GM23338 (cell line): ENCODE data around the gene CIDEA. TPM values are rescaled to one million over a fixed set of nuclear protein-coding genes. Genes with fewer than 3 reads are reported as not detected.

Experiments
- ATAC-seq: fragments of 200-7000 bp; cut with Tn5 transposase; 3 replicates; pipeline ENCODE4 v1.9.1; 2020
- DNase-seq: peaks from one replicate; pipeline ENCODE4 v3.0.0-alpha.2; 2015; ENCODE audit warnings: low spot score
- H2AFZ ChIP-seq: fragments of 200-600 bp; sonication (generic); 2 replicates; pipeline ENCODE4 v1.8.0; 2016; ENCODE audit warnings: antibody characterized with exemption, mild to moderate bottlenecking, moderate library complexity
- H3F3A ChIP-seq: fragments of 200-600 bp; sonication (generic); replicated peaks from 2 replicates; pipeline ENCODE4 v1.8.0; 2017; ENCODE audit warnings: antibody characterized with exemption, mixed run types, low read depth
- H3K27ac ChIP-seq: fragments of 200-600 bp; sonication (generic); 2 replicates; pipeline ENCODE4 v1.6.1; 2016; ENCODE audit warnings: low read depth
- H3K27me3 ChIP-seq: fragments of 200-600 bp; sonication (generic); 2 replicates; pipeline ENCODE4 v1.8.0; 2016; ENCODE audit warnings: mild to moderate bottlenecking, mixed run types, moderate library complexity; ENCODE audit not compliant: insufficient read depth
- H3K36me3 ChIP-seq: fragments of 200-600 bp; sonication (generic); 2 replicates; pipeline ENCODE4 v1.8.0; 2016; ENCODE audit warnings: mild to moderate bottlenecking; ENCODE audit not compliant: insufficient read depth
- H3K4me1 ChIP-seq: fragments of 200-600 bp; sonication (generic); 2 replicates; pipeline ENCODE4 v1.8.0; 2016; ENCODE audit warnings: mild to moderate bottlenecking, moderate library complexity; ENCODE audit not compliant: insufficient read depth
- H3K4me2 ChIP-seq: fragments of 200-600 bp; sonication (generic); 2 replicates; pipeline ENCODE4 v1.7.1; 2017; ENCODE audit warnings: mixed run types
- H3K4me3 ChIP-seq: fragments of 200-600 bp; sonication (generic); 2 replicates; pipeline ENCODE4 v1.6.1; 2016; ENCODE audit warnings: mixed run types
- H3K79me2 ChIP-seq: fragments of 200-600 bp; sonication (generic); replicated peaks from 2 replicates; pipeline ENCODE4 v1.8.0; 2017; ENCODE audit warnings: mild to moderate bottlenecking; ENCODE audit not compliant: insufficient read depth
- H3K9me2 ChIP-seq: fragments of 200-600 bp; sonication (generic); 2 replicates; pipeline ENCODE4 v1.8.0; 2017; ENCODE audit not compliant: insufficient read depth
- H4K20me1 ChIP-seq: fragments of 200-600 bp; sonication (generic); replicated peaks from 2 replicates; pipeline ENCODE4 v1.8.0; 2017; ENCODE audit warnings: mild to moderate bottlenecking; ENCODE audit not compliant: insufficient read depth
- H3K27ac Mint-ChIP-seq: 2 replicates; pipeline ENCODE4 v1.8.0; 2020; ENCODE audit warnings: inconsistent platforms, mild to moderate bottlenecking, moderate library complexity, mixed read lengths
- H3K27me3 Mint-ChIP-seq: 3 replicates; pipeline ENCODE4 v1.8.0; 2022; ENCODE audit warnings: low read depth, mild to moderate bottlenecking, moderate library complexity, mixed read lengths, inconsistent platforms; ENCODE audit not compliant: insufficient read depth, poor library complexity
- H3K36me3 Mint-ChIP-seq: 3 replicates; pipeline ENCODE4 v1.8.0; 2021; ENCODE audit warnings: low read depth, mild to moderate bottlenecking, inconsistent platforms, moderate library complexity, mixed read lengths
- H3K4me1 Mint-ChIP-seq: 3 replicates; pipeline ENCODE4 v1.8.0; 2020; ENCODE audit warnings: mild to moderate bottlenecking, inconsistent platforms, mixed read lengths
- H3K4me3 Mint-ChIP-seq: 3 replicates; pipeline ENCODE4 v1.8.0; 2021; ENCODE audit warnings: moderate library complexity, mild to moderate bottlenecking, inconsistent platforms, mixed read lengths
- H3K9me3 Mint-ChIP-seq: 3 replicates; pipeline ENCODE4 v1.8.0; 2020; ENCODE audit warnings: moderate library complexity, mild to moderate bottlenecking, inconsistent platforms, mixed read lengths
- CREB1 ChIP-seq: fragments of 250-450 bp; sonication (Bioruptor Pico); IDR thresholded peaks from 2 replicates; pipeline ENCODE4 v1.5.0; 2020; ENCODE audit warnings: low read depth, mild to moderate bottlenecking, moderate library complexity
- EZH2 ChIP-seq: fragments of 200-600 bp; sonication (generic); IDR thresholded peaks from one replicate; pipeline ENCODE4 v1.8.0; 2017; ENCODE audit warnings: antibody characterized with exemption, mild to moderate bottlenecking, low read depth; ENCODE audit not compliant: unreplicated experiment
- EZH2phosphoT487 ChIP-seq: fragments of 200-600 bp; sonication (generic); IDR thresholded peaks from one replicate; pipeline ENCODE4 v1.8.1; 2018; ENCODE audit warnings: antibody characterized with exemption; ENCODE audit not compliant: unreplicated experiment
- JUNB ChIP-seq: IDR thresholded peaks from one replicate; pipeline ENCODE4 v1.6.1; 2016; ENCODE audit warnings: antibody characterized with exemption; ENCODE audit not compliant: unreplicated experiment
- NANOG ChIP-seq: IDR thresholded peaks from 2 replicates; pipeline ENCODE4 v1.6.1; 2016; ENCODE audit warnings: antibody characterized with exemption, borderline replicate concordance
- POLR2AphosphoS5 ChIP-seq: IDR thresholded peaks from 2 replicates; pipeline ENCODE4 v1.6.1; 2016; ENCODE audit warnings: antibody characterized with exemption, low read depth
- STAT1 ChIP-seq: IDR thresholded peaks from one replicate; pipeline ENCODE4 v1.6.1; 2016; ENCODE audit warnings: antibody characterized with exemption; ENCODE audit not compliant: unreplicated experiment
- ZNF114 ChIP-seq: fragments of 250-450 bp; sonication (Bioruptor Pico); IDR thresholded peaks from 2 replicates; pipeline ENCODE4 v1.5.0; 2020; ENCODE audit warnings: mild to moderate bottlenecking, moderate library complexity
- ZNF331 ChIP-seq: fragments of 250-450 bp; sonication (Bioruptor Pico); IDR thresholded peaks from 2 replicates; pipeline ENCODE4 v1.5.0; 2020; ENCODE audit warnings: low read depth, mild to moderate bottlenecking, moderate library complexity
- polyA plus RNA-seq: library from polyadenylated mRNA; unstranded; fragments of >200 nt; fragmentation: Nextera tagmentation; extraction: Ambion mirVana; gene quantifications from 2 replicates; pipeline ENCODE4 v1.2.1, GENCODE V29; 2016
- total RNA-seq: library from RNA; depleted of rRNA; stranded (reverse); fragments of >200 nt; shearing (Covaris generic); gene quantifications from 2 replicates; pipeline ENCODE4 v1.2.3, GENCODE V29; 2014
- TF ChIP-seq, protein P1 (sequence below): IDR thresholded peaks from one replicate; pipeline ENCODE4 v1.6.1; 2018; ENCODE audit warnings: antibody characterized with exemption; ENCODE audit not compliant: unreplicated experiment
- TF ChIP-seq, protein P2 (sequence below): IDR thresholded peaks from 2 replicates; pipeline ENCODE4 v1.6.1; 2016; ENCODE audit warnings: antibody characterized with exemption
- TF ChIP-seq, protein P3 (sequence below): fragments of 250-450 bp; sonication (Bioruptor Pico); IDR thresholded peaks from 2 replicates; pipeline ENCODE4 v1.5.0; 2020; ENCODE audit warnings: mild to moderate bottlenecking, moderate library complexity
- TF ChIP-seq, protein P4 (sequence below), 2 experiments: fragments of 200-600 bp in 1 of 2; sonication (generic) in 1 of 2; conservative IDR thresholded peaks; 2 replicates each; pipeline versions ENCODE4 v1.5.1 to v1.6.1; 2016 to 2017; ENCODE audit warnings: antibody characterized with exemption in 2 of 2, low read depth in 2 of 2, mild to moderate bottlenecking in 2 of 2, moderate library complexity in 1 of 2

The CIDEA gene
- total and polyA plus RNA-seq, 2 experiments from 2014 or later = 0.45 TPM; not detected in 1

DNA sequence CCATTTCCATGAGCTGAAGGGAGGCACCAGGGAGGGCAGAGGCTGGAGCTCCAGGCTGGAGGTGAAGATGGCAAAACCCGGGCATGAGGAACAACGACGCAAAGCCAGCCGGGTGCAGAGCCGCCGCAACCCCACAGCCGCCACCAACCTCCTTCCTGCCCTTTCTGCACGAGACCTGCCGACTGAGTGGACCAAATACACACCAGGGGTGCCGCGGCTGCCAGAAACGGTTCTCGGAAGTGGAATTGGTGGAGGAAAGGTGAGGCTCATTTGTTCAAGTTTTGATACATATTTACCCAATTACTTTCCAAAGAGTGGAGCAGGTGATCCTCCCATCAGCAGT lies 8.4 kb upstream of the CIDEA start:
- H4K20me1 ChIP-seq = no peaks in the 10 kb centered on the region
- ATAC-seq (no peak), DNase-seq (no peak)
- H3K9me2 ChIP-seq = no peaks in the 10 kb centered on the region
- H3K36me3 ChIP-seq = no peaks in the 10 kb centered on the region
- Mint-ChIP-seq H3K36me3 (no peaks in the 10 kb centered on the region), H3K4me3 (no peak overlapping the region), H3K4me1 (no peaks in the 10 kb centered on the region), H3K9me3 (peaks cover 4% of the 10 kb centered on the region; the same call in 2 of the 3 replicates), H3K27ac (no peak overlapping the region), H3K27me3 (peaks cover 20% of the 10 kb centered on the region)
- no peaks in the 10 kb centered on the region for H3K4me1 ChIP-seq
- H3K4me3 ChIP-seq = no peak overlapping the region
- H2AFZ ChIP-seq = no peak overlapping the region
- H3K27ac ChIP-seq = no peak overlapping the region
- no peaks in the 10 kb centered on the region for H3F3A ChIP-seq
- no peak for TF ChIP-seq ZNF114
- no peak for TF ChIP-seq ZNF331
- TF ChIP-seq, protein P1, sequence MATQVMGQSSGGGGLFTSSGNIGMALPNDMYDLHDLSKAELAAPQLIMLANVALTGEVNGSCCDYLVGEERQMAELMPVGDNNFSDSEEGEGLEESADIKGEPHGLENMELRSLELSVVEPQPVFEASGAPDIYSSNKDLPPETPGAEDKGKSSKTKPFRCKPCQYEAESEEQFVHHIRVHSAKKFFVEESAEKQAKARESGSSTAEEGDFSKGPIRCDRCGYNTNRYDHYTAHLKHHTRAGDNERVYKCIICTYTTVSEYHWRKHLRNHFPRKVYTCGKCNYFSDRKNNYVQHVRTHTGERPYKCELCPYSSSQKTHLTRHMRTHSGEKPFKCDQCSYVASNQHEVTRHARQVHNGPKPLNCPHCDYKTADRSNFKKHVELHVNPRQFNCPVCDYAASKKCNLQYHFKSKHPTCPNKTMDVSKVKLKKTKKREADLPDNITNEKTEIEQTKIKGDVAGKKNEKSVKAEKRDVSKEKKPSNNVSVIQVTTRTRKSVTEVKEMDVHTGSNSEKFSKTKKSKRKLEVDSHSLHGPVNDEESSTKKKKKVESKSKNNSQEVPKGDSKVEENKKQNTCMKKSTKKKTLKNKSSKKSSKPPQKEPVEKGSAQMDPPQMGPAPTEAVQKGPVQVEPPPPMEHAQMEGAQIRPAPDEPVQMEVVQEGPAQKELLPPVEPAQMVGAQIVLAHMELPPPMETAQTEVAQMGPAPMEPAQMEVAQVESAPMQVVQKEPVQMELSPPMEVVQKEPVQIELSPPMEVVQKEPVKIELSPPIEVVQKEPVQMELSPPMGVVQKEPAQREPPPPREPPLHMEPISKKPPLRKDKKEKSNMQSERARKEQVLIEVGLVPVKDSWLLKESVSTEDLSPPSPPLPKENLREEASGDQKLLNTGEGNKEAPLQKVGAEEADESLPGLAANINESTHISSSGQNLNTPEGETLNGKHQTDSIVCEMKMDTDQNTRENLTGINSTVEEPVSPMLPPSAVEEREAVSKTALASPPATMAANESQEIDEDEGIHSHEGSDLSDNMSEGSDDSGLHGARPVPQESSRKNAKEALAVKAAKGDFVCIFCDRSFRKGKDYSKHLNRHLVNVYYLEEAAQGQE = no peak
- TF ChIP-seq, protein P2, sequence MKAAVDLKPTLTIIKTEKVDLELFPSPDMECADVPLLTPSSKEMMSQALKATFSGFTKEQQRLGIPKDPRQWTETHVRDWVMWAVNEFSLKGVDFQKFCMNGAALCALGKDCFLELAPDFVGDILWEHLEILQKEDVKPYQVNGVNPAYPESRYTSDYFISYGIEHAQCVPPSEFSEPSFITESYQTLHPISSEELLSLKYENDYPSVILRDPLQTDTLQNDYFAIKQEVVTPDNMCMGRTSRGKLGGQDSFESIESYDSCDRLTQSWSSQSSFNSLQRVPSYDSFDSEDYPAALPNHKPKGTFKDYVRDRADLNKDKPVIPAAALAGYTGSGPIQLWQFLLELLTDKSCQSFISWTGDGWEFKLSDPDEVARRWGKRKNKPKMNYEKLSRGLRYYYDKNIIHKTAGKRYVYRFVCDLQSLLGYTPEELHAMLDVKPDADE = no peak
- no peak for TF ChIP-seq JUNB
- TF ChIP-seq, protein P3, sequence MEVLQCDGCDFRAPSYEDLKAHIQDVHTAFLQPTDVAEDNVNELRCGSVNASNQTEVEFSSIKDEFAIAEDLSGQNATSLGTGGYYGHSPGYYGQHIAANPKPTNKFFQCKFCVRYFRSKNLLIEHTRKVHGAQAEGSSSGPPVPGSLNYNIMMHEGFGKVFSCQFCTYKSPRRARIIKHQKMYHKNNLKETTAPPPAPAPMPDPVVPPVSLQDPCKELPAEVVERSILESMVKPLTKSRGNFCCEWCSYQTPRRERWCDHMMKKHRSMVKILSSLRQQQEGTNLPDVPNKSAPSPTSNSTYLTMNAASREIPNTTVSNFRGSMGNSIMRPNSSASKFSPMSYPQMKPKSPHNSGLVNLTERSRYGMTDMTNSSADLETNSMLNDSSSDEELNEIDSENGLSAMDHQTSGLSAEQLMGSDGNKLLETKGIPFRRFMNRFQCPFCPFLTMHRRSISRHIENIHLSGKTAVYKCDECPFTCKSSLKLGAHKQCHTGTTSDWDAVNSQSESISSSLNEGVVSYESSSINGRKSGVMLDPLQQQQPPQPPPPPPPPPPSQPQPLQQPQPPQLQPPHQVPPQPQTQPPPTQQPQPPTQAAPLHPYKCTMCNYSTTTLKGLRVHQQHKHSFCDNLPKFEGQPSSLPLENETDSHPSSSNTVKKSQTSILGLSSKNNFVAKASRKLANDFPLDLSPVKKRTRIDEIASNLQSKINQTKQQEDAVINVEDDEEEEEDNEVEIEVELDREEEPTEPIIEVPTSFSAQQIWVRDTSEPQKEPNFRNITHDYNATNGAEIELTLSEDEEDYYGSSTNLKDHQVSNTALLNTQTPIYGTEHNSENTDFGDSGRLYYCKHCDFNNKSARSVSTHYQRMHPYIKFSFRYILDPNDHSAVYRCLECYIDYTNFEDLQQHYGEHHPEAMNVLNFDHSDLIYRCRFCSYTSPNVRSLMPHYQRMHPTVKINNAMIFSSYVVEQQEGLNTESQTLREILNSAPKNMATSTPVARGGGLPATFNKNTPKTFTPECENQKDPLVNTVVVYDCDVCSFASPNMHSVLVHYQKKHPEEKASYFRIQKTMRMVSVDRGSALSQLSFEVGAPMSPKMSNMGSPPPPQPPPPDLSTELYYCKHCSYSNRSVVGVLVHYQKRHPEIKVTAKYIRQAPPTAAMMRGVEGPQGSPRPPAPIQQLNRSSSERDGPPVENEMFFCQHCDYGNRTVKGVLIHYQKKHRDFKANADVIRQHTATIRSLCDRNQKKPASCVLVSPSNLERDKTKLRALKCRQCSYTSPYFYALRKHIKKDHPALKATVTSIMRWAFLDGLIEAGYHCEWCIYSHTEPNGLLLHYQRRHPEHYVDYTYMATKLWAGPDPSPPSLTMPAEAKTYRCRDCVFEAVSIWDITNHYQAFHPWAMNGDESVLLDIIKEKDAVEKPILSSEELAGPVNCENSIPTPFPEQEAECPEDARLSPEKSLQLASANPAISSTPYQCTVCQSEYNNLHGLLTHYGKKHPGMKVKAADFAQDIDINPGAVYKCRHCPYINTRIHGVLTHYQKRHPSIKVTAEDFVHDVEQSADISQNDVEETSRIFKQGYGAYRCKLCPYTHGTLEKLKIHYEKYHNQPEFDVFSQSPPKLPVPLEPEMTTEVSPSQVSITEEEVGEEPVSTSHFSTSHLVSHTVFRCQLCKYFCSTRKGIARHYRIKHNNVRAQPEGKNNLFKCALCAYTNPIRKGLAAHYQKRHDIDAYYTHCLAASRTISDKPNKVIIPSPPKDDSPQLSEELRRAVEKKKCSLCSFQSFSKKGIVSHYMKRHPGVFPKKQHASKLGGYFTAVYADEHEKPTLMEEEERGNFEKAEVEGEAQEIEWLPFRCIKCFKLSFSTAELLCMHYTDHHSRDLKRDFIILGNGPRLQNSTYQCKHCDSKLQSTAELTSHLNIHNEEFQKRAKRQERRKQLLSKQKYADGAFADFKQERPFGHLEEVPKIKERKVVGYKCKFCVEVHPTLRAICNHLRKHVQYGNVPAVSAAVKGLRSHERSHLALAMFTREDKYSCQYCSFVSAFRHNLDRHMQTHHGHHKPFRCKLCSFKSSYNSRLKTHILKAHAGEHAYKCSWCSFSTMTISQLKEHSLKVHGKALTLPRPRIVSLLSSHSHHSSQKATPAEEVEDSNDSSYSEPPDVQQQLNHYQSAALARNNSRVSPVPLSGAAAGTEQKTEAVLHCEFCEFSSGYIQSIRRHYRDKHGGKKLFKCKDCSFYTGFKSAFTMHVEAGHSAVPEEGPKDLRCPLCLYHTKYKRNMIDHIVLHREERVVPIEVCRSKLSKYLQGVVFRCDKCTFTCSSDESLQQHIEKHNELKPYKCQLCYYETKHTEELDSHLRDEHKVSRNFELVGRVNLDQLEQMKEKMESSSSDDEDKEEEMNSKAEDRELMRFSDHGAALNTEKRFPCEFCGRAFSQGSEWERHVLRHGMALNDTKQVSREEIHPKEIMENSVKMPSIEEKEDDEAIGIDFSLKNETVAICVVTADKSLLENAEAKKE (CRISPR knock-in tag) = no peak
- no peak for TF ChIP-seq CREB1 (CRISPR knock-in tag)
- TF ChIP-seq, protein P4, sequence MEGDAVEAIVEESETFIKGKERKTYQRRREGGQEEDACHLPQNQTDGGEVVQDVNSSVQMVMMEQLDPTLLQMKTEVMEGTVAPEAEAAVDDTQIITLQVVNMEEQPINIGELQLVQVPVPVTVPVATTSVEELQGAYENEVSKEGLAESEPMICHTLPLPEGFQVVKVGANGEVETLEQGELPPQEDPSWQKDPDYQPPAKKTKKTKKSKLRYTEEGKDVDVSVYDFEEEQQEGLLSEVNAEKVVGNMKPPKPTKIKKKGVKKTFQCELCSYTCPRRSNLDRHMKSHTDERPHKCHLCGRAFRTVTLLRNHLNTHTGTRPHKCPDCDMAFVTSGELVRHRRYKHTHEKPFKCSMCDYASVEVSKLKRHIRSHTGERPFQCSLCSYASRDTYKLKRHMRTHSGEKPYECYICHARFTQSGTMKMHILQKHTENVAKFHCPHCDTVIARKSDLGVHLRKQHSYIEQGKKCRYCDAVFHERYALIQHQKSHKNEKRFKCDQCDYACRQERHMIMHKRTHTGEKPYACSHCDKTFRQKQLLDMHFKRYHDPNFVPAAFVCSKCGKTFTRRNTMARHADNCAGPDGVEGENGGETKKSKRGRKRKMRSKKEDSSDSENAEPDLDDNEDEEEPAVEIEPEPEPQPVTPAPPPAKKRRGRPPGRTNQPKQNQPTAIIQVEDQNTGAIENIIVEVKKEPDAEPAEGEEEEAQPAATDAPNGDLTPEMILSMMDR (conservative IDR thresholded peaks at IDR 0.05; ENCODE audit: low read depth in 2 of 2) = no peak
- no peak for TF ChIP-seq NANOG
- no peak for TF ChIP-seq EZH2phosphoT487
- no peak for TF ChIP-seq EZH2
- TF ChIP-seq STAT1 = no peak
- no peak for TF ChIP-seq POLR2AphosphoS5
- no peaks in the 10 kb centered on the region for H3K79me2 ChIP-seq
- no peak overlapping the region for H3K4me2 ChIP-seq
- H3K27me3 ChIP-seq = peaks cover 6% of the 10 kb centered on the region; the same call in 1 of the 2 replicates
